Left forelimb (tissue), 1 donor: Measurements from ENCODE around the gene LRRC75A.

Source experiments
- DNase-seq: peaks from one replicate; pipeline ENCODE4 v3.0.0-alpha.2; 2018; ENCODE audit warnings: low spot score

LRRC75A gene

DNA sequence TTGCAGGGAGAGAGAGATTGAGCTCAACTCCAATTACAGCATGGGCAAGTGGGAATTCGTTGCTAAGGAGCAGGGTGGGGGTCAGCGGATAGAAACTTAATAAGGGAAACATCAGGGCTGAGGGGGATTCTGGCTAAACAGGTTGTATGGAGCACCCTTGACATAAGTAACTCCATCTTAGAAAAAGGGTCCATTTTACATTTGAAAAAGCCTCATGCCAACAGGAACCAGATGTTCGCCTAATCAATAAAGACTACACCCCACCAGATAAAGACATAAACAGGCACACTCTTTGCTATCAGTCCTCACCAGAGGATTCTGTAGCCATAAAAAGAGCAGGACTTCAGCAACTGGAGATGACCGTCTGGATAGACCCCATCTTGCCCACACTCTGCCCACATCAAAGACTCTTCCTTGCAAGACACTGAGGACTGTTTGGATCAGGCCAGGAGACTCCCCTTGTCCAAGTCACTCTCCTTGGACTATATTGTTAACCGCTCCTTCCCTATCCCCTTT lies 1.6 kb upstream of the LRRC75A start:
- DNase-seq, result no peak

DNA sequence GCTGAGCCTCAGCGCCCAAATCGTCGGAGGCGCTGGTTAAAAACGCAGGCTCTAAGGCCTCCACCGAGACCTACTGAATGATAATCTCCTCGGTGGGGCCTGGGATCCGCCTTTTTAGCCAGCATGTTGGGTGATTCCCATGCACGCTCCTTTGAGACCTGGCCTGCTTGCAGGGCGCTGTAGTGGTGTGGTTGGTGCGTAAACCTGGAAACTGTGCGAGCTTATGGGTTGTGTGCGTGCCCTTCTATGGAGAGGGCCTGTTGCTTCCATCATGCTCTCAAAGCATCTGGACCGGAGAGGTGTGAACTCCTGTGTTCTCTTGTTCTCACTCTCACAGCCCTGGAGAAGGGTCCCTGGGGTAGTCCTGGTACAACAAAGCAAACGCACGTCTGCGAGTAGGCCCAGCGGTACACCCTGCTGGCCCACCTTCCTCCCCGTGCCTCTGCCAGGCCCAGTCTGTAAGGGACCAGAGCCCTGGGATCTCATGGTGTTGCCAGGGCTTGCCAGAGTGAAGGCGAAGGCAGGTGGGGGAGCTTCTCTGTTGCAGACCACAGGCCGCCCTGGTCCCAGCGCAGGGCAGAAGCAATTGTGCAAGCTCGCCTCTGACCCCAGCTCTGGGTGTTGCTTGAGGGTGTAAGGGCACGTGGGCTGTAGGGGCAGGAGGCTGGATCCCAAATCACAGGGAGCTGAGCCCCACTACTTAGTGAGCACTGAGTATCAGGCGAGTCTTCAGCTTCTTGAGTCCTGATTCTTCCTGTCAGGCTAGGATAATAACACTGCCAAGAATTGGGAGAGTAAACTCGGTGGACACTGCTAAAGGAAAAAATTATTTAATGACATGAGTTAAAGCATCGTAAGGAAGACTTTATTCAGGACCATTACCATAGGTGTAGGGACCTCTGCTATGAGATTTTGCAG lies 879 bp upstream of the LRRC75A start:
- DNase-seq, result no peak

DNA sequence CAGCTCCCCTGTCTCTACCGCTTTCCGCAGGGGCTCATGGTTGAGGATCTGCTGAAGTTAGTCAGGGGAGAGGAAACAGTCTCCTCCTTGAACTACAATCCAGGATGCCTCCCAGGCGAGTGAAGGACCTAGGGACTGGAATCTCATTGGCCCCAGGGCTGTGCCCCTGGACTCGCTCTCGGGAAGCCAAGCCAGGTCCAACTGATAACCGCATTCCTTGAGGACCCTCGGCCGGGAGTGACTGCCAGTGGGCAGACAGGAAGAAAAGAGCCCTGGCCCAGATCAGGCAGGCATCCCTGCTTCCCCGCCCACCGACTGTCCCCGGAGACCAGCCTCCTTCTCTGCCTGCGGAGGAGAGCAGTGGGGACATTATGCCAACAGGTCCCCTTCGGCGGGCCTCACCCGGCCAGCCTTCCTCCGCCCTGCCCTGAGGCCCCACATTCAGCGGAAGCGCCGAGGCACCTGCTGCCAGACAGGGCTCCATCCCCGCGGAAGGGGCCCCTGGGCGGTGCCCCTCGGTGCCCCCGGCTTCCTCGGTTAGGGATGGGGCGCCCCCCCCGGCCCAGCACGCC lies 776 bp downstream of the LRRC75A start:
- no peak for DNase-seq

DNA sequence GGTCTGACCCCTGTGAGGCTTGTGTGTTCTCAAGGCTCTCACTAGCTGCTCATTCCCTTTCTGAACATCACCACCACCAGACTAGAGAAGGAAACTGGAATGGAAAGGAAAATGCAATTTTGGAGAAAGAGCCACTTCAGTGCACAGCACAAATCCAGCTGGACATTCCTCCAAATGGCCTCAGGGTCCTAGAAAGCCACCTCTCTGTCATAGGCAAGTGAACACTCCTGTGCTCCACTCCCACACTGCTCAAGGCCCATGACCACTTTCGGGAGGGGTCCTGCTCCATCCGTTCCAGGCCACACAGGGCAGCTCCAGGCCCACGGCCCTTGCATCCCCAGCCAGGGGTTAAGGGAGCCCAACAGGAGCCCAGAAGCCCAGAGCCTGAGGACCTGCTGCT lies 2.6 kb downstream of the LRRC75A start:
- no peak for DNase-seq

DNA sequence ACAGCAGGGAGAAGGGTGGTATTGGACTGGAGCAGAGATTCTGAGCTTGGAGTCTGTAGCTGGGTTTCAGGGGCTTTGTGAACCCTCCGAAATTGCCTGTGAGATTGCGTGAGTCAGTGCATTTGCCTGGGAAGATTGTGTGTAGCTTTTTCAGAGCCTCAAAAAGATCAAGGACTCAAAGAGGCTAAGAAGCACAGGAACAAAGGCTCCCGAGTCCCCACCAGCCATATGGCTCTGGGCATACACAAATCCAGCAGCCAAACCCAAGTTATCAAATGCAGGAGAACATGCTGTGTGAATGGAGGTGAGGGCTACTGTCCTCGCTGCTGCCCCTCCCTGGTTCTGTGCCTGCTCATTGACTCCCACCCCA lies 3.0 kb downstream of the LRRC75A start:
- DNase-seq, result no peak

DNA sequence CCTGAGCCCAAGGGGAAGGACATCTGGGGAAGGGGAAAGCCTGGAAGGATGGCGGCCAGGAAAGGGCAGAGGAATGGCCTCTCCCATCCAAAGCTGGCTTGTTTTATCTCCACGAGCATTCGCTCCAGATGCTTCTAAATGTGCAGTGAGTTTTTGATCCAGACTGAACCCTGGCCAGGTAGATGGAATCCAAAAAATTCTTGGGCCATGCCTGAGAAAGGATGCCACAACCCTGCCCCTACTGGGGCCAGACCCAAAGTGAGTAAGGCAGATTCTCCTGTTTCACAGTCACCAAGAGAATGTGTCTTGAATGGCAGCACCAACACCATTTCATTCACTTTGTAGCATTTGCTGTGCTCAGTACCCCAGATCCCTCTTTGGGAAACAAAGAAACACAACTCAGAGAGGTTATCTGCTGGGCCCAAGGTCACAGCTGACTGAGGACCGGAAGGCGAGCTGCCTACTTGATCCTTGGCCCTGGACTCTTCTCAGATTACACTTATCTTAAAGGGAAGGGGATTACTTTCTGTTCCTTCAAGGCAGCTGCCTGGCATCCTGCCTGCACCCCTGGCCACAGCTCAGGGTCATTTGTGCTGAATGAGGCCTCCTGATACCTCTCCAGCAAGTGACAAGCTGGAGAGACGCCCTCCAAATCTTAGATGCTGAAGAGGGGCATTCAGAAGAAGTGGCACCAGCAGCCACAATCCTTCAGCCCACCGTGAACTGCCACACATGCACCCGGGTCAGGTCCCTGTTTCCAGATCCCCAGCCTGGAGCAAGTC lies 3.6 kb downstream of the LRRC75A start:
- DNase-seq, result no peak

DNA sequence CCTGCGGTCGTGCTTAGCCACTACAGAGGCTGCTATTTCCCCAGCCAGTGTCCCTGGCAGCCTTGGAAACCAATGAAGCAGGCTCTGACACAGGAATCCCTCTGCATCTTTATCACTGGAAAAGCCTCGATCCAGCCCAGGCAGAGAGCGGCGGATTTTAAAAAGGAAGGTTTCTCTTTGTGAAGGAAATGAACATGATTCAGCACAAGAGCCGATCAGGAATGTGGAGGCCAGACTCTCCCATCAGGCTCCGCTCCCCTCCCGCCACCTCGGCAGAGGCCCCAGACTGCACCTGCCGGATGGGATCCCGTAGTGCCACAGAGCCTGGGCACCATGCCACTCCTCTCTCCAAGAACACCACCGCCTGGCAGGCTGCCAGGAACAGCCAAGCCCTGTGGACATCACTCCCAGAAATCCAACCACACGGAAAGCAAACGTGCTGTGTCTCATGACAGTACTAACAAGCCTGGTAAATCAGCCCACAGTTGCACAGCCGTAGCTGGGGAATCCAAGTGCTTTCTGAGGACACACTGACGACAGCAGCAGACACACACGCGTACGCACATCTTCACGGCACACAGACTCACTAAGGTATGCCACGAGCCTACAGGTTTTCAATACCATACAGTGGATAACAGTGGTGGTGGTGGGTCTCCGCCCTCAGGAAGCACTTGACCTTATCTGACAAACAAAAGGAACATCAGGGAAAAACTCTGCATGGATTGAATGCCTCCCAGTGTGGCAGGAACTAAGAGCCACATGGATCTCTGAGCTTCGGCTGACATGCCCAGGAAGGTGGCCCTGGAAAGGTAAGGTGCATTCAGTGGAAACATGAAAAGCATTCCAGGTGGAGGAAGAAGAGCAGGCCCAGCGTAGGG lies 5.4 kb downstream of the LRRC75A start:
- DNase-seq, result peak; percentile 80

DNA sequence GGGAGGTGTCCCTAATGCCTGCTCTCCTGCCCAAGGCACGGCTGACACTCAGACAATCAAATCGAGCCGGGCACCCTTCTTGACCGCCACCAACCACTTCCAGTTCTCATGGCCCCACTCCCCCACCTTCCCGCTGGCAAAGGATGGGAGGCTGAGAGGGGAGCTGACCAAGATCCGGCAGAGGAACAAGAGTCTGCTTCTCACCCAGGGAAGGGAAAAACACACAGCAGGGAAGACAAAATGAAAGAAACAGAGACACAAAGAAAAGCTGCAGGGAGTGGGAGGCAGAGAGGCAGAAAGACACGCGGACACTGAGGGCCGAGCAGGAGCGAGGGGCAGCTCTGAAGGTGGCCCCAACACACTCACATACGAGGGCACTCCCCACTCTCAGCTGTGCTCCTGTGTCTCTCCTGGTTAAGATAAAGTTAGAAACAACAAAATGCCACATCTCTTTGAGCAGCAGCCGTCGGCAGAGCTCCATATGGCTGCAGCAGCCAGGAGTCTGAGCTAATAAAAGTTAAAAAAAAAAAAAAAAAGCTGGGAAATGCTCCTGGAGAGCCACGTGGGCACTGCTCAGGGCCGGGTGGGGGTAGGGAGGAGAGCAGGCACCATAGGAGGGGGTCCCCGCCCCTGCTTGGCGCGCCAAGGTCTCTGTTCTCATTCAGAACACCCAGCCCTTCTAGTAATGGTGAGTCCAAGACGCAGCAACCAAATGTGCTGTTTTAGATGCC lies 7.4 kb downstream of the LRRC75A start:
- DNase-seq, result no peak

DNA sequence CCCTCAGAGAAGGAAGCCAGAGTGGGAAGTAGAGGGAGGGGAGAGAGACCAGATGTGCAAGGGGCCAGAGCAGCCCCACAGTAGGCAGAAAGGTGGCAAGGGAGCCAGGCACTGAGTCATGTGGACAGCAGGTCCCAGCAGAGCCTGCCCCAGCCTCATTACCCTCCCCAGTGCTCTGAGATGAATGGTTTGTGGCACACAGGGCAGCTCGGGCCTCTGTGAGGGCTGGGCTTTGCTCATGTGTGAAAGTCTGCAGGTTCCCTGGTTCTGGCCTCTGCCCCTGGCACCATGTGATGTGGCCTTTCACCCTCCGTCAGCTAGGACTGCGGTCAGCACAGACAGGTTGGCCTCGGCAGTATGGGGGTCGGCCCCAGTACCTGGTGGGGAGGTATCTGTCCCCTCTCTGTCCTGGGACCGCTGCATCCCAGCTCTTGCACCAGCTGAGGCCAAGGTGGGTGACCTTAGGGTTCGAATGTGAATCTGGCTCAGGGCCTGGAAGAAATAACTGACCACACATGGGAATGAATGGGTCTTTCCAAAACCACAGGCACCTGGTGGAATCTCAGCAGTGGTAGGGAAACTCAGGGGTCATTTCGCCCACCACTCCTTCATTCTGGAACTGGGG lies 8.9 kb downstream of the LRRC75A start:
- DNase-seq, result no peak

DNA sequence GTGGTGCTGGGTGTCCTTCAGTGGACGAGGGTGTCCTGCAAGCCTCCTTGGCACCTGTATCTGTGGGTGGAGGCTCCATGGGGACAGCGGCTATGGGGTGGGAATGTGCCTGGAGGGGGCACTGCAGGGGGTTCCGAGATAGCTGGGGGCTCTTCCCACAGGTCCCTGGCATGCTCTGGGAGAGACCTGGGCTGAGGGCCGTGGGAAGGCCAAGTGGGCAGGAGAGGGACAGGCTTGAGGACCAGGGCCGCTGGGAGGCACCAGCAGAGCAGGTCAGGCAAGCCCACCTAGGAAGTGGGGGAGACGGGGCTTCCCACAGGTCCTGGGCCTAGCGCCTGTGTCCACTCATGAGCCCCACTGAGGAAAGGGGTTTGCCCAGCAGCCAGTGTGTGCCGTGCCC lies 9.7 kb downstream of the LRRC75A start:
- no peak for DNase-seq

DNA sequence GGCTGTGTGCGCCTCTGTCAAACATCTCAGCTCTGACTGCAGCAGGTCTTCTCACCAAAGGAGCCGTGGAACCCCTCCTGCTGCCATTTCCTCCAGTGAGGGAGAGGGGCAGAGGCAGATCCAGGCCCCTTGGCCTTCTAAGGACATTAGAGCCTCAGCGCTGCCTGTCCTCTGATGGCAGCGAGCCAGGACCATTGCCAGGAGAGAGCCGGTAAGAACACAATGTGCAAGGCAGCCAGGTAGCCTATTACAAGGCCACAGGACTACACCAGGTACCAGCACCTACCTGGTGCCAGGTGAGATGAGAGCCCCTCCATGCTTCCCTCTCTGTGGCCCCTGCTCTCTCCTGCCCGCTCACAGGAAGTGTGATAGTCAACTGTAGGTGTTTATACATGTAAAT lies 11.0 kb downstream of the LRRC75A start:
- no peak for DNase-seq

DNA sequence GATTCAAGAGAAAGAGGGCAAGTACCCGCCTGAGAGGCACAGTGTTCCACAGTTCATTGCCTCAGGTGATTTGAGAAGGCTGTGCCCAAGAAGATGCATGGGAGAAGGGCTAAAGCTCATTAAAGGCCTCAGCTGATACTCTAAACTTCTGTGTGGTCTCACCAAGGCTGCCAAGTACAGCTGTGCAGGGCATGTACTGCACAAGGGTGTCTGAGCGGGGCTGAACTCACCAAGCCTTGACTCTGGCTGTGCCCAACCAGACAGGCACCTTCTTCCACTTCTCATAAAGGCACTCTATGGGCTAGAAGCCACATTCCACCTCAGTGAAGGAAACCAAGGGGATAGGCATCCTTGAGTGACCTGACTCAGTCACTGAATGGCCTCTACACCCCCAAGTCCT lies 12.7 kb downstream of the LRRC75A start:
- DNase-seq, result no peak

DNA sequence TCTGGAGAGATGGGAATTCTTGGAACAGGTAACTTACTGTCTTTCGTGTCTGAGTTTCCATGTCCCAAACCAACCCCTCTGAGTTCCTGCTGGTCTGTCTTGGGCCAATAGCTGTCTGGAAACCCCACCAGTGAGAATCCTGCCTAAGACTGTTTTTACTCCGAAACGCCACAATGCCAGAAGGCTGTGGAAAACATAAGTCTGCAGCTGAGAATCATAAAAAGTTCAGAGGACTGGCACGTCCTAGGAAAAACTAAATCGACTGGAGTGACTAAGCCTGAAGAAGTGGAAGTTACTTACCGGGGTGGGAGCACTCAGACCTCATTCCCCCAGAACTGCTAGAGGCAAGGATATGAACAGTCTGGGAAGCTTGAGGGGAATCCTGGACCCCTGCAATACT lies 13.3 kb downstream of the LRRC75A start:
- DNase-seq, result no peak

DNA sequence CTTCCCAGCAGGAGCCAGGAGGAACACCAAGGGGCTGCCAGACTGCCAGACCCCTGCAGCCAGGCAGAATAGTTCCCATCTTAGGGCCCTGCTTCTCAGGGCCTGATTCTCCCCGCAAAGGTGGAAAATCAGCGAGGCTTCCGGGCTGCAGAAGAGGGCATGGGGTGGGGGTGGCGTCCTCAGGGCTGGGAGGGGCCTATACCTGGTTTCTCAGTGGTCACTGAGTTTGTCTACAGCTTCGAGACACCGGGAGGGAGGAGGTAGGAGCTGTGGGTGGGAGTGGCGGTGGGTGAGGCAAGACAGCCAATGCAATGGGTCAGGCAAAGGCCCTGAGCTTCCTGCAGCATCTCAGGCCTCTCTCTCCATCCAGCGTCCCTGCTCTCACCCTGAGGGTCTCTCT lies 14.3 kb downstream of the LRRC75A start:
- DNase-seq, result no peak

DNA sequence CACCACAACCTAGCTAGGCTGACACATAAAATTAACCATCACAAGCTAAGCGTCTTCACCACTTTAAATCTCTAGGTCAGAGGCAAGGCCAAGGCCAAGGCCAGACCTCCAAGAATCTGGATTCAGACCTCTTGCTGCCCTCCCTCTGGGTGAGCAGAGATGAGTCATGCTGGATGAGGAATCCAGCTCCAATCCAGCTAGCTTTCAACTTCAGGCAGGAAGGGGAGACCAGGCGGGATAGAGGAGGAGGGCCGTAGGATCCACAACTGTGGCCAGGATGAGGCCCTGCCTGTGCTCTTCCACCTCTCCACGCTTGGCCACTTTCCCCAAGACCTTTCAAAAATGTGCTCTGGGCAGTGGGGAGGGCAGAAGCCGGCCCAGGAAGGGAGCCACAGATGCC lies 14.7 kb downstream of the LRRC75A start:
- DNase-seq, result no peak

DNA sequence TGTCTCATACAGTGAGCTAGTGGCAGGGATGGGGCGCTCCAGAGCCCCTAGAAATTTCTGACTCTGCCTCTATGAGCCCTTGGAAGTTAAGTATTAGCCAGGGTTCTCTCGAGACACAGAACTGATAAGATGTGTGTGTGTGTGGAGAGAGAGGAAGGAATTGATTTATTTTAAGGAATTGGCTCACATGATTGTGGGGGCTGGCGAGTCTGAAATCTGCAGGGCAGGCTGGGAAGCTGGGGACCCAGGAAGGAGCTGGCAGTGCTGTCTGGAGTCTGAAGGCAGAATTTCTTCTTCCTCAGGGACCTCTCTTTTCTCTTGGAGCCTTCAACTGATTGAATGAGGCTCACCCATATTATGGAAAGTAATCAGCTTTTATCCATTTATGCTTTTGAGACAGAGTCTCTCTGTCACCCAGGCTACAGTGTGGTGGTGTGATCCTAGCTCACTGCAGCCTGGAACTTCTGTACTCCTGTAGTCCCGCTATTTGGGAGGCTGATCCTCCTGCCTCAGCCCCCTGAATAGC lies 16.8 kb downstream of the LRRC75A start:
- no peak for DNase-seq

DNA sequence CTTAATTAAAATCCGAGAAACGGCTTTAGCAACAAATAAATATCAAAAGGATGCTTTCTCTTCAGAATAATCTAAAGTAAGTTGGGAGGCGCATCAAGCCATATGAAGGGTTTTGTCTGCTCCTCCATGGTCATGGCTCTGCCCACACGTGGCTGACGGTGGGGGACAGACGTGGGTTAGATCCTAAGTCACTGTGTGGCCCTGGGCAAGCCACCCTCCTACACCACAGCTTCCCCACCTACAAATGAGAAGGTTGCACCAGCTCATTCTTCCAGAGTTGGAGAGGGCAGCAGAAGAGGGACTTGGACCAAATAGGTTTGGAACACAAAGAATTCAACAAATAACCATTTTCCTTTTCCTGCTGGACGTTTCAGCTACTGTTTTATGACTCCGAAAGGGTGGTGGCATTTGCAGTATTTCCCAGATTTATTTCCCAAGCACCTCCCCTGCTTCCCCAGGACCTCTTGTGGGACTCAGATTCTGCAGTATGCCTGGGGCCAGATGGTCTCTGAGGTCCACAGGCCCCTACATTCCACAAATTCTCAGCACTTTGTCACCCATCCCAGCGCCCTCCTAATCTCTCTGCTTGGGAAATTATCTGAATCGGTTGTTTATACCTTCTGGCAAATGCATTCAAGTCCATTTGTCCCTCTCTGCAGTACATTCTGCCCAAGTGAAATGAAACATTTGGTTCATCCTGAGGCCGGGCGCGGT lies 17.8 kb downstream of the LRRC75A start:
- DNase-seq, result no peak

DNA sequence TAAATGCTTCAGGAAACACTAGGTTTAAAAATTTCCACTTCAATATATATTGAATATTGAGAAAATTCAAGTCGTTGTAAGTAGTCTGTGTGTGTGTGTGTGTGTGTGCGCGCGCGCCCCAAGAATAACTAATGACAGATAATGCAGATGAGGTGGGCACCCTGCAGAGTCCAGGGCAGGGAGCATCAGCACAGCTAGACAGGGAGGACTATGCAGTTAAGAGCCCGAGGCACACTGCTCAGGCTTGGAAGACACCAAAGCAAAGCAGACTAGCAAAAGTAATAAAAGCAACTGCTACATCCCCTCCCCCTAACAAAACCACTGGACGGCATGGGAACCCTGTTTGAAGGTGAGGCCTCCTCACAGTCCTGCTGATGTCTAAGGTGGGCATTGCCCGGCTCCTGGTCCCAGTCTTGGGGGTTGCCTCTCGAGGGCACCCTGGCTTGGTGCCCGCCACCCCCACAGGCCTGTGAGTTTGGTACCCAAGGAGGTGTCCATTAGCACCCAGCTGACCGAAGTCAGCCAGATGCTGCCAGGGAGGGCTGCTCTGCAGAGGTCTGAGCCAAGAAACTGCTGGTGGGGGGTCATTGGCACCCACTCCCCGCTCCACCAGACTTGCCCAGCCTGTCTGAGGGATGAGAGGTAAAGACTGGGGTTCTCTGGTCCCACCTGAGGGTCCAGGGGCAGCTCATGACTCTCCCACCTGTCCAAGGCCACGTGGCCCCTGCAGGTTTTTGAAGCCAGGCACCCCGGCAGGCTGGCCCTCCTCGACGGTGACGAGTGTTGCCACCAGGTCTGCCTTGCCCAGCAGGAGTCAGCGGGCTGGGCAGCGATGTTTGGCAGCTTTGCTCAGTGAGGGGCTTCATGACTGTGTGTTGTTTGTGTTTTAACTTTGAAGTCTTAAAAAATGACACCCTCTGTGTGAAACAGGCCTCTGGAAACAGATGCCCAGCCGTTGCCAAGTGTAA lies 18.7 kb downstream of the LRRC75A start:
- DNase-seq, result no peak

DNA sequence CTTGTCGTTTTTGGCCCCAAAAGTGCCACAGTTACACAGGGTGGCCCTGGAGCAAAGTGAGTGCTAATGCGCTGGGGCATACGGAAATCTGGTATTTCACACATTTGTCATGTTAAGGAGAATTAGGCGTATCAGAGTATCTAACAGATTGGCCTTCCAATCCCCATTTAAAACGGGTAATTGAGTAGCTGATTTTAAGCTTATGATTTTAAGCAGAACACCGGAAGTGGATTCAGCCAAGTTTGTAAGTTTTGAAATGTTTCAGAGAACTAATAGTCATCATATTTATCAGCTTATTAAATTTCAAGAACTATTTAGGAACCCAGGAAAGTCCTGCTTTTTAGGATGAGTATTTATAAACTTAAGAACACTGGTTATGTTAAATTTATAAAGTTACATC lies 19.5 kb downstream of the LRRC75A start:
- DNase-seq, result no peak
